K562 (cell line): ENCODE data around the gene TWIST1. TPM values are rescaled to one million over a fixed set of nuclear protein-coding genes. Genes with fewer than 3 reads are reported as not detected.

Source experiments
- ATAC-seq: fragments of 200-7000 bp; cut with Tn5 transposase; 3 replicates; pipeline ENCODE4 v1.9.1; 2020; ENCODE audit warnings: moderate library complexity
- Bru-seq: library from RNA; stranded (reverse); fragments of 400-500 nt; gene quantifications from one replicate; lab custom pipeline; 2021; lab: Mats Ljungman, UMichigan
- BruChase-seq, 2 experiments: library from RNA; stranded (reverse); fragments of 400-500 nt; gene quantifications; one replicate each; lab custom pipeline; 2021; lab: Mats Ljungman, UMichigan
- BruUV-seq: library from RNA; stranded (reverse); fragments of 400-500 nt; replicated peaks from 2 replicates; lab custom pipeline; 2021; lab: Mats Ljungman, UMichigan
- CTCF ChIA-PET: fragments of 300-600 bp; formaldehyde crosslinking; extraction: SDS; loops from one replicate; lab custom pipeline; 2021; ENCODE audit warnings: low intra/inter-chr PET ratio; lab: Yijun Ruan, JAX
- POLR2A ChIA-PET: fragments of 300-600, 350-650 bp; sonication (Branson Sonifier 250); formaldehyde crosslinking; extraction: SDS; loops from one replicate; lab custom pipeline; 2021; ENCODE audit warnings: antibody characterized with exemption, inconsistent platforms; lab: Yijun Ruan, JAX
- DNase-seq, 4 experiments: peaks; one replicate each; pipeline versions ENCODE4 v3.0.0 to v3.0.0-alpha.2; 2011 to 2018; ENCODE audit warnings: low spot score in 3 of 4, mixed read lengths in 3 of 4; ENCODE audit errors: extremely low read depth in 1 of 4
- FAIRE-seq: peaks from 2 replicates; lab custom pipeline; 2011; peaks lifted over from hg19 to GRCh38; lab: Jason Lieb, UNC
- H2AFZ ChIP-seq: 2 replicates; pipeline ENCODE4 v1.6.0; 2011; ENCODE audit warnings: low read depth, low read length, control low read depth, inconsistent platforms
- H3K27ac ChIP-seq: fragments of 200-600 bp; 3 replicates; pipeline ENCODE4 v1.8.0; 2011; ENCODE audit warnings: low read depth, mild to moderate bottlenecking, control low read depth, inconsistent platforms, low read length, moderate library complexity, mixed read lengths; ENCODE audit errors: extremely low read depth
- H3K27me3 ChIP-seq, 2 experiments: fragments of 300-600 bp in 1 of 2; 2 replicates in 1 of 2; 3 replicates in 1 of 2; pipeline versions ENCODE4 v1.6.0 to v1.8.0; 2011; ENCODE audit warnings: inconsistent platforms in 2 of 2, low read length in 2 of 2, mild to moderate bottlenecking in 1 of 2, mixed read lengths in 1 of 2, moderate library complexity in 1 of 2; ENCODE audit not compliant: control insufficient read depth in 2 of 2, insufficient read depth in 2 of 2
- H3K36me3 ChIP-seq: fragments of 300-600 bp; 3 replicates; pipeline ENCODE4 v1.8.0; 2011; ENCODE audit warnings: mild to moderate bottlenecking, low read length, inconsistent platforms; ENCODE audit not compliant: control insufficient read depth, insufficient read depth
- H3K4me1 ChIP-seq, 2 experiments: fragments of 200-600 bp in 1 of 2; replicated peaks in 1 of 2; 2 replicates in 1 of 2; 3 replicates in 1 of 2; pipeline versions ENCODE4 v1.5.1 to v1.8.0; 2011; ENCODE audit warnings: inconsistent platforms in 2 of 2, low read length in 2 of 2, mild to moderate bottlenecking in 1 of 2, mixed read lengths in 1 of 2, moderate library complexity in 1 of 2; ENCODE audit not compliant: control insufficient read depth in 2 of 2, insufficient read depth in 2 of 2
- H3K4me2 ChIP-seq: 2 replicates; pipeline ENCODE4 v1.6.1; 2011; ENCODE audit warnings: low read length, control low read depth, inconsistent platforms, mixed read lengths; ENCODE audit not compliant: insufficient read depth
- H3K4me3 ChIP-seq: fragments of 200-600 bp; sonication (generic), shearing (Covaris generic); 2 replicates; pipeline ENCODE4 v1.5.1; 2016; ENCODE audit warnings: control low read depth, inconsistent platforms
- H3K79me2 ChIP-seq: fragments of 200-600 bp; 3 replicates; pipeline ENCODE4 v1.8.0; 2011; ENCODE audit warnings: low read length, inconsistent platforms; ENCODE audit not compliant: control insufficient read depth, insufficient read depth
- H3K9ac ChIP-seq, 2 experiments: 2 replicates each; pipeline versions ENCODE4 v1.6.0 to v1.6.1; 2011; ENCODE audit warnings: low read depth in 2 of 2, low read length in 2 of 2, control low read depth in 1 of 2, inconsistent platforms in 1 of 2, mild to moderate bottlenecking in 1 of 2, mixed read lengths in 1 of 2; ENCODE audit not compliant: insufficient read depth in 1 of 2
- H3K9me1 ChIP-seq: one replicate; pipeline ENCODE4 v1.6.0; 2011; ENCODE audit warnings: inconsistent platforms, mild to moderate bottlenecking, low read length, moderate library complexity; ENCODE audit not compliant: control insufficient read depth, insufficient read depth
- H3K9me3 ChIP-seq: replicated peaks from 2 replicates; pipeline ENCODE4 v1.5.1; 2011; ENCODE audit warnings: low read depth, low read length, inconsistent platforms; ENCODE audit not compliant: control insufficient read depth, insufficient read depth
- H4K20me1 ChIP-seq: replicated peaks from 2 replicates; pipeline ENCODE4 v1.6.1; 2011; ENCODE audit warnings: low read length, inconsistent platforms, mixed read lengths; ENCODE audit not compliant: control insufficient read depth, insufficient read depth
- HNRNPLL ChIP-seq: fragments of 200-400 bp; formaldehyde crosslinking; IDR thresholded peaks from 2 replicates; pipeline ENCODE4 v1.6.1; 2017; ENCODE audit warnings: low read length, low read depth, mild to moderate bottlenecking; ENCODE audit not compliant: poor library complexity, severe bottlenecking
- ZNF668 ChIP-seq: fragments of 250-450 bp; sonication (Bioruptor Pico); IDR thresholded peaks from 2 replicates; pipeline ENCODE4 v1.8.0; 2022; ENCODE audit warnings: mild to moderate bottlenecking, inconsistent platforms
- WGBS: fragments of 100-300 bp; shearing (Covaris generic); methylation state at CpG from one replicate; pipeline ENCODE4 v1.1.6; 2016; ENCODE audit warnings: low coverage, mixed read lengths; ENCODE audit not compliant: insufficient coverage; ENCODE audit errors: missing lambda C conversion rate; 5-methylcytosine and 5-hydroxymethylcytosine counted together
- in situ Hi-C: fragments of 300-500 bp; cut with MboI; formaldehyde crosslinking; loops from 4 replicates; pipeline ENCODE4 v1.15.0; 2018; ENCODE audit warnings: inconsistent platforms, mixed read lengths
- intact Hi-C: fragments of 100-400 bp; cut with micrococcal nuclease; formaldehyde crosslinking; loops from 2 replicates; pipeline ENCODE4 v1.14.2; 2022
- long read RNA-seq, 3 experiments: library from polyadenylated mRNA in 2 of 3; library from RNA in 1 of 3; unstranded in 2 of 3; stranded (forward) in 1 of 3; transcript quantifications; one replicate each; pipeline ENCODE4 v2.0.0, GENCODE V29; 2019 to 2022
- polyA minus RNA-seq, 3 experiments: library from RNA; depleted of rRNA, polyadenylated mRNA; stranded (reverse); fragments of >200 nt; gene quantifications; 2 replicates each; pipeline ENCODE4 v1.2.3, GENCODE V29; 2011
- polyA plus RNA-seq, 8 experiments: library from polyadenylated mRNA; depleted of rRNA in 4 of 8; stranded (reverse) in 5 of 8; unstranded in 3 of 8; fragments of >200 nt; fragmentation: Nextera tagmentation in 2 of 8; fragmentation: Illumina TruSeq in 1 of 8; extraction: Ambion mirVana in 2 of 8; extraction: Trizol in 1 of 8; gene quantifications; 2 replicates each; pipeline versions ENCODE4 v1.2.1 to v1.2.3, GENCODE V29; 2011 to 2014; ENCODE audit warnings: inconsistent platforms in 1 of 8, missing spikeins in 1 of 8
- total RNA-seq, 7 experiments: library from RNA; depleted of rRNA in 6 of 7; stranded (reverse); fragments of >200 nt in 6 of 7; fragmentation: Illumina TruSeq in 2 of 7; extraction: Trizol in 2 of 7; gene quantifications; 2 replicates each; pipeline versions ENCODE4 v1.2.1 to v1.2.3, GENCODE V29; 2011 to 2021; ENCODE audit warnings: low replicate concordance in 1 of 7
- TF ChIP-seq, protein P1 (sequence below): fragments of 200-800 bp; sonication (Bioruptor generic); IDR thresholded peaks from 2 replicates; pipeline ENCODE4 v1.6.1; 2017; ENCODE audit warnings: missing genetic modification characterization, missing compliant biosample characterization

TWIST1 gene
- total RNA-seq (2011; cell fraction: chromatin; rRNA removed; ENCODE audit: low replicate concordance) = 0.23 and 1.2 TPM in 2 replicates
- not detected in 2 replicates for total RNA-seq (2011; cell fraction: nucleolus; rRNA removed)
- 0.59 TPM in 1 of 2 replicates, not detected in the other for total RNA-seq (2011; cell fraction: nucleoplasm; rRNA removed)
- 0.12 and 0.86 TPM in 2 replicates for total RNA-seq (2014; rRNA removed)
- total RNA-seq (2014; rRNA removed; fragmentation: Illumina TruSeq; extraction: Trizol) = 0.10 and 0.15 TPM in 2 replicates
- 0.11 and 0.23 TPM in 2 replicates for total RNA-seq (2015; rRNA removed; fragmentation: Illumina TruSeq; extraction: Trizol)
- total RNA-seq (2021) = 0.18 and 0.33 TPM in 2 replicates
- polyA plus RNA-seq (2011; rRNA removed) = 0.10 TPM in 1 of 2 replicates, not detected in the other
- 0.04 and 0.37 TPM in 2 replicates for polyA plus RNA-seq (2011; cell fraction: cytosol; rRNA removed)
- polyA plus RNA-seq (2011; cell fraction: nucleus; rRNA removed) = 0.27 TPM in 1 of 2 replicates, not detected in the other
- 0.35 and 0.37 TPM in 2 replicates for polyA plus RNA-seq (2012)
- polyA plus RNA-seq (2014; fragmentation: Illumina TruSeq; extraction: Trizol) = 0.15 and 0.25 TPM in 2 replicates
- polyA plus RNA-seq (2014; fragmentation: Nextera tagmentation; extraction: Ambion mirVana) = not detected
- polyA plus RNA-seq (2014; rRNA removed) = 0.13 and 0.86 TPM in 2 replicates
- not detected in 2 replicates for polyA minus RNA-seq (2011; rRNA and poly(A)+ RNA removed)
- not detected in 2 replicates for polyA minus RNA-seq (2011; cell fraction: cytosol; rRNA and poly(A)+ RNA removed)
- polyA minus RNA-seq (2011; cell fraction: nucleus; rRNA and poly(A)+ RNA removed) = not detected in 2 replicates
- percentile 30 among the genes with signal in this experiment for Bru-seq, nascent RNA
- percentile 29 among the genes with signal in this experiment for BruChase-seq, experiment 1, labeled RNA remaining after a 2-hour chase
- BruChase-seq, experiment 2, labeled RNA remaining after a 6-hour chase = percentile 26 among the genes with signal in this experiment
- long read RNA-seq, experiment 1 = 0 reads
- long read RNA-seq, experiment 2, partial matches to known transcripts = 0 of 1 reads
- long read RNA-seq, experiment 2, other reads (novel, unspliced or antisense) = 0 of 1 reads
- long read RNA-seq, experiment 3 = 0 reads

GRCh38 chr7:19117091-19117869 is at the start of gene TWIST1:
Gene TWIST1, minus strand, starts transcription at chr7:19117636. Its CDS starts 315 bp downstream, at chr7:19117321.
- Histone ChIP-seq H2AFZ (no peak within 1 kb of the TSS; the same call in 1 of the 2 replicates), H3K27me3 (peaks cover 0 to 11% of the 10 kb centered on the region in 2 experiments; a peak in 2 of 5 replicates), H3K36me3 (no peaks in the 10 kb centered on the region), H3K4me3 (no peak within 1 kb of the TSS), H3K4me1 (peaks cover 0 to 9% of the 10 kb centered on the region in 2 experiments; a peak in 2 of 5 replicates), H3K79me2 (no peaks in the 10 kb centered on the region), H4K20me1 (no peaks in the 10 kb centered on the region), H3K9me1 (no peaks in the 10 kb centered on the region), H3K27ac (no peak within 1 kb of the TSS), H3K9me3 (no peaks in the 10 kb centered on the region)
- DNase-seq = peak in 1 of 4 experiments; percentile 10
- no TSS peak for BruUV-seq
- intact Hi-C loops (no loop called here), in situ Hi-C loops (no loop called here)
- POLR2A ChIA-PET = no interaction called here
- WGBS = 21% methylated on average over 14 of the region's 91 CpGs
- FAIRE-seq = no peak
- TF ChIP-seq ZNF668 (CRISPR knock-in tag) = no peak
- peak; percentile 73 for TF ChIP-seq HNRNPLL
- TF ChIP-seq, protein P1, sequence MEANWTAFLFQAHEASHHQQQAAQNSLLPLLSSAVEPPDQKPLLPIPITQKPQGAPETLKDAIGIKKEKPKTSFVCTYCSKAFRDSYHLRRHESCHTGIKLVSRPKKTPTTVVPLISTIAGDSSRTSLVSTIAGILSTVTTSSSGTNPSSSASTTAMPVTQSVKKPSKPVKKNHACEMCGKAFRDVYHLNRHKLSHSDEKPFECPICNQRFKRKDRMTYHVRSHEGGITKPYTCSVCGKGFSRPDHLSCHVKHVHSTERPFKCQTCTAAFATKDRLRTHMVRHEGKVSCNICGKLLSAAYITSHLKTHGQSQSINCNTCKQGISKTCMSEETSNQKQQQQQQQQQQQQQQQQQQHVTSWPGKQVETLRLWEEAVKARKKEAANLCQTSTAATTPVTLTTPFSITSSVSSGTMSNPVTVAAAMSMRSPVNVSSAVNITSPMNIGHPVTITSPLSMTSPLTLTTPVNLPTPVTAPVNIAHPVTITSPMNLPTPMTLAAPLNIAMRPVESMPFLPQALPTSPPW (CRISPR knock-in tag) = 0 out of 2 replicates have a peak, but pooled peaks have one; percentile 18
- TF ChIP-seq, all 486 proteins: peak for 2
- peak; percentile 51; the same call in 2 of the 3 replicates for ATAC-seq
- Histone ChIP-seq H3K4me2 (0 out of 2 replicates have a peak within 1 kb of the TSS, but pooled peaks have one; percentile 11), H3K9ac (no peak within 1 kb of the TSS; a peak in 1 of 4 replicates)
- CTCF ChIA-PET = no interaction called here
